Stimulated activated CD8-positive, alpha-beta memory T cell treated with anti-CD3 and anti-CD28 coated beads, Interleukin-2, amount 100 ng/mL, for 48 hours (primary cell): Measurements from ENCODE around the gene HMX1.

ENCODE experiments used
- DNase-seq, 2 donors: peaks; one replicate each; pipeline ENCODE4 v3.0.0-alpha.2; 2020; ENCODE audit warnings: low read depth in 2 of 2

The HMX1 gene

GRCh38 chr4:8910100-8910821 lies 38.6 kb upstream of the HMX1 start:
- no peak for DNase-seq

GRCh38 chr4:8909548-8909947 lies 37.9 kb upstream of the HMX1 start:
- no peak for DNase-seq

GRCh38 chr4:8908206-8908893 lies 36.7 kb upstream of the HMX1 start:
- no peak for DNase-seq

GRCh38 chr4:8907596-8908205 lies 36.1 kb upstream of the HMX1 start:
- DNase-seq = no peak

GRCh38 chr4:8906991-8907595 lies 35.5 kb upstream of the HMX1 start:
- no peak for DNase-seq

GRCh38 chr4:8906668-8906970 lies 35.0 kb upstream of the HMX1 start:
- no peak for DNase-seq

GRCh38 chr4:8905773-8906667 lies 34.4 kb upstream of the HMX1 start:
- DNase-seq = no peak

- DNase-seq = no peak
These were observed 33.7 kb upstream of the HMX1 start for GRCh38 chr4:8905226-8905772.

- DNase-seq = no peak
These were observed 33.0 kb upstream of the HMX1 start for GRCh38 chr4:8904666-8905065.

- DNase-seq = no peak
These were observed 32.4 kb upstream of the HMX1 start for GRCh38 chr4:8904041-8904501.

- DNase-seq = no peak
These were observed 29.7 kb upstream of the HMX1 start for GRCh38 chr4:8901335-8901734.

GRCh38 chr4:8900588-8900987 lies 28.9 kb upstream of the HMX1 start:
- DNase-seq = no peak

GRCh38 chr4:8898419-8898818 lies 26.8 kb upstream of the HMX1 start:
- no peak for DNase-seq

- DNase-seq = no peak
These were observed 25.9 kb upstream of the HMX1 start for GRCh38 chr4:8897251-8898167.

GRCh38 chr4:8896506-8896905 lies 24.9 kb upstream of the HMX1 start:
- no peak for DNase-seq

GRCh38 chr4:8896071-8896470 lies 24.4 kb upstream of the HMX1 start:
- DNase-seq = no peak

GRCh38 chr4:8895295-8895694 lies 23.7 kb upstream of the HMX1 start:
- no peak for DNase-seq

GRCh38 chr4:8894424-8894816 lies 22.8 kb upstream of the HMX1 start:
- no peak for DNase-seq

- DNase-seq = no peak
These were observed 22.2 kb upstream of the HMX1 start for GRCh38 chr4:8893624-8894423.

- no peak for DNase-seq
These were observed 21.6 kb upstream of the HMX1 start for GRCh38 chr4:8893227-8893623.
